NCI-H2227 treated with DMSO at 0.1 percent for 48 hours (cell line): ENCODE results near the gene TYSND1.
"Not testable (repeated sequence)": the region's sequence is repeated elsewhere in the genome, so short reads cannot be mapped to it uniquely, and the experiment has no call there.

Source experiments
- DNase-seq: peaks from one replicate; lab custom pipeline; 2025; lab: John Stamatoyannopoulos, UW

The TYSND1 gene

GRCh38 chr10:70132098-70133029, 14.1 kb downstream of the TYSND1 start, which contains the start of gene AIFM2:
Gene AIFM2 (minus strand): TSS chr10:70132825. CDS start chr10:70124084, 8,741 bp downstream.
- DNase-seq, result no peak

GRCh38 chr10:70131560-70131937, 15.0 kb downstream of the TYSND1 start:
- DNase-seq, result no peak

- DNase-seq, result no peak
These were observed 15.5 kb downstream of the TYSND1 start for GRCh38 chr10:70130878-70131559.

- DNase-seq, result no peak
These were observed 19.7 kb downstream of the TYSND1 start for GRCh38 chr10:70126700-70127395.

- no peak for DNase-seq
These were observed 20.5 kb downstream of the TYSND1 start for GRCh38 chr10:70125918-70126552.

GRCh38 chr10:70124918-70125317, 21.6 kb downstream of the TYSND1 start:
- no peak for DNase-seq

- DNase-seq, result no peak
These were observed 22.1 kb downstream of the TYSND1 start for GRCh38 chr10:70124415-70124814.

GRCh38 chr10:70123817-70124216, 22.7 kb downstream of the TYSND1 start:
- DNase-seq, result no peak

GRCh38 chr10:70123166-70123565, 23.3 kb downstream of the TYSND1 start:
- not testable (repeated sequence) for DNase-seq

GRCh38 chr10:70122742-70123141, 23.8 kb downstream of the TYSND1 start:
- DNase-seq, result no peak

GRCh38 chr10:70121281-70121949, 25.1 kb downstream of the TYSND1 start:
- DNase-seq, result no peak

GRCh38 chr10:70120417-70120816, 26.1 kb downstream of the TYSND1 start:
- DNase-seq, result no peak

- peak; percentile 15 for DNase-seq
These were observed 26.9 kb downstream of the TYSND1 start for GRCh38 chr10:70119623-70120022.

GRCh38 chr10:70119197-70119596, 27.3 kb downstream of the TYSND1 start:
- DNase-seq, result no peak

- DNase-seq, result no peak
These were observed 28.3 kb downstream of the TYSND1 start for GRCh38 chr10:70118196-70118595.

- DNase-seq, result no peak
These were observed 28.9 kb downstream of the TYSND1 start for GRCh38 chr10:70117646-70118045.

- DNase-seq, result no peak
These were observed 30.4 kb downstream of the TYSND1 start for GRCh38 chr10:70115948-70116682.

GRCh38 chr10:70114902-70115301, 31.6 kb downstream of the TYSND1 start:
- DNase-seq, result no peak

- no peak for DNase-seq
These were observed 34.4 kb downstream of the TYSND1 start for GRCh38 chr10:70112071-70112470.

GRCh38 chr10:70111496-70111895, 35.0 kb downstream of the TYSND1 start:
- DNase-seq, result no peak
